A549 (cell line): ENCODE data around the gene MARF1.

Source experiments
- EP300 ChIP-seq, 2 experiments: fragments of >200 bp; sonication (Bioruptor Twin); formaldehyde crosslinking; IDR thresholded peaks; 2 replicates in 1 of 2; 3 replicates in 1 of 2; pipeline ENCODE4 v1.6.1; 2016 to 2017
- JUN ChIP-seq, 2 experiments: fragments of >200 bp; sonication (Bioruptor Twin); formaldehyde crosslinking; IDR thresholded peaks; 2 replicates in 1 of 2; 3 replicates in 1 of 2; pipeline ENCODE4 v1.6.1; 2016 to 2017
- KDM1A ChIP-seq: fragments of 200-600 bp; sonication (generic); IDR thresholded peaks from 2 replicates; pipeline ENCODE4 v1.6.1; 2016; ENCODE audit warnings: low read depth, mild to moderate bottlenecking
- ZC3H11A ChIP-seq: fragments of 450-650 bp; IDR thresholded peaks from 2 replicates; pipeline ENCODE4 v1.6.1; 2014; ENCODE audit warnings: antibody characterized with exemption, mild to moderate bottlenecking
- TF ChIP-seq, protein P1 (sequence below): fragments of 200-600 bp; sonication (generic); IDR thresholded peaks from 2 replicates; pipeline ENCODE4 v1.6.1; 2016; ENCODE audit warnings: antibody characterized with exemption, mild to moderate bottlenecking, moderate library complexity

DNA sequence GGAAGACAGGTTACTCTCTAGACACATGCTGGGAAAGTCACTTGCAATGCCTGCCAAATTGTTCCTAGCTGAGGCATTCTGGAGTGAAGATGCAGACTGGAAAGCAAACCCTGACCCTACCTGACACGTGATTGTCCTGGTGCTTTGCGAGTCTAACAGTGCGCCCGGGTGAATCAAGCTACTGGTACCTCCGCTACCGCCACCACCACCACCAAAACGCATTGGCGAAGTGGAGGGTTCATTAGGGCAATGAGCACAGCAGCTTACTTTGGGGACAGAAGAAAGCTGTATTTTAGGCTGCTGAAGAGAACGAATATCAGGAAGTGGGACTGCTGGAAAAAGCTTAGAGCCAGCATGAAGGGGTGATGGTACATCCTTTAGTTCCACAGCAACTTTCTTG, 7.0 kb downstream of the MARF1 start:
- TF ChIP-seq JUN (IDR thresholded peaks at IDR 0.05) (no peak), EP300 (IDR thresholded peaks at IDR 0.05) (no peak), KDM1A (no peak), ZC3H11A (no peak)
- TF ChIP-seq, protein P1, sequence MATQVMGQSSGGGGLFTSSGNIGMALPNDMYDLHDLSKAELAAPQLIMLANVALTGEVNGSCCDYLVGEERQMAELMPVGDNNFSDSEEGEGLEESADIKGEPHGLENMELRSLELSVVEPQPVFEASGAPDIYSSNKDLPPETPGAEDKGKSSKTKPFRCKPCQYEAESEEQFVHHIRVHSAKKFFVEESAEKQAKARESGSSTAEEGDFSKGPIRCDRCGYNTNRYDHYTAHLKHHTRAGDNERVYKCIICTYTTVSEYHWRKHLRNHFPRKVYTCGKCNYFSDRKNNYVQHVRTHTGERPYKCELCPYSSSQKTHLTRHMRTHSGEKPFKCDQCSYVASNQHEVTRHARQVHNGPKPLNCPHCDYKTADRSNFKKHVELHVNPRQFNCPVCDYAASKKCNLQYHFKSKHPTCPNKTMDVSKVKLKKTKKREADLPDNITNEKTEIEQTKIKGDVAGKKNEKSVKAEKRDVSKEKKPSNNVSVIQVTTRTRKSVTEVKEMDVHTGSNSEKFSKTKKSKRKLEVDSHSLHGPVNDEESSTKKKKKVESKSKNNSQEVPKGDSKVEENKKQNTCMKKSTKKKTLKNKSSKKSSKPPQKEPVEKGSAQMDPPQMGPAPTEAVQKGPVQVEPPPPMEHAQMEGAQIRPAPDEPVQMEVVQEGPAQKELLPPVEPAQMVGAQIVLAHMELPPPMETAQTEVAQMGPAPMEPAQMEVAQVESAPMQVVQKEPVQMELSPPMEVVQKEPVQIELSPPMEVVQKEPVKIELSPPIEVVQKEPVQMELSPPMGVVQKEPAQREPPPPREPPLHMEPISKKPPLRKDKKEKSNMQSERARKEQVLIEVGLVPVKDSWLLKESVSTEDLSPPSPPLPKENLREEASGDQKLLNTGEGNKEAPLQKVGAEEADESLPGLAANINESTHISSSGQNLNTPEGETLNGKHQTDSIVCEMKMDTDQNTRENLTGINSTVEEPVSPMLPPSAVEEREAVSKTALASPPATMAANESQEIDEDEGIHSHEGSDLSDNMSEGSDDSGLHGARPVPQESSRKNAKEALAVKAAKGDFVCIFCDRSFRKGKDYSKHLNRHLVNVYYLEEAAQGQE: no peak
